Measurements from ENCODE around the gene C3orf22. TPM values are rescaled to one million over a fixed set of nuclear protein-coding genes. Genes with fewer than 3 reads are reported as not detected.
A peak's percentile ranks its signal among the peaks of the same experiment; 100 is the strongest.

Gene C3orf22
- total RNA-seq, 1 donor from 2014 or later = not detected

DNA sequence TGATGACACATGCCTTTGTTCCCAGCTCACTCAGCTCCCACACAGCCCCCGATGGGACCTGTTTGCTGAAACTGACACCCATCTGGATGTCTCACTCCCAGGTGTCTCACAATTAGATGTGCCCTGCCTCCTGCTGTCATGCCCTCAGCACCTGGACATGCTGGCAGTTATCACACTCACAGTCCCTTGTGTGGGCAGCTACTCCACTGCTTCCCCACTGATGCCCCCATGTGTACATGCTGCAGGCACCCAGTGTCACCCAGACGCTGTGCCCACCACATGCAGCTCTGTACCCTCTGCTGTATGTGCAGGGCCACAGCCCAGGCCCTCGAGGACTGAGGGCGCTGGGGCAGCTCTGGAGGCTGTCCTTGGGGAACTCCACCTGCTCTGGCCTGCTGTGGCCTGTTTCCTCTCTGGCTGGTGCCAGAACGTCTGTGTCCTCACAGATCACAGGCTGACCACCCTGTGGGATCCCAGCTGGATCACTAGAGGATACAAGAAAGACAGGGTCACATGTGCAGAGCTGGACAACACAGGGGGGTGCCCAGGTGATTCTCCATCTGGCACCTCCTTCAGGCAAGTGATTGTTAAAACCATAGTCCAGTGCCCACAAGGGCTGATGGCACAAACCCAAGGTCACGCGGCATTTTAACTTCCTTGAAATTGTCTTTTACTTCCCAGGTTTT lies 14.0 kb downstream of the C3orf22 start:
- Mint-ChIP-seq H3K4me1 (peaks cover 5% of the 10 kb centered on the region), H3K27me3 (ENCODE audit: low read depth) (no peaks in the 10 kb centered on the region), H3K9me3 (no peaks in the 10 kb centered on the region), H3K4me3 (no peak overlapping the region), H3K27ac (ENCODE audit: unreplicated experiment) (peak overlapping the region; percentile 75), H3K36me3 (ENCODE audit: low read depth) (no peaks in the 10 kb centered on the region)
- TF ChIP-seq CTCF (conservative IDR thresholded peaks at IDR 0.05) = no peak
- no peak for DNase-seq (ENCODE audit: low read depth, low spot score)

GRCh38 chr3:126543457-126544061 lies 15.2 kb downstream of the C3orf22 start:
- Mint-ChIP-seq H3K9me3 (no peaks in the 10 kb centered on the region), H3K27me3 (ENCODE audit: low read depth) (no peaks in the 10 kb centered on the region), H3K4me1 (no peaks in the 10 kb centered on the region), H3K4me3 (no peak overlapping the region), H3K36me3 (ENCODE audit: low read depth) (no peaks in the 10 kb centered on the region), H3K27ac (ENCODE audit: unreplicated experiment) (no peak overlapping the region)
- no peak for DNase-seq (ENCODE audit: low read depth, low spot score)
- no peak for TF ChIP-seq CTCF (conservative IDR thresholded peaks at IDR 0.05)

GRCh38 chr3:126542340-126543241 lies 16.1 kb downstream of the C3orf22 start:
- no peaks in the 10 kb centered on the region for H3K4me1 Mint-ChIP-seq
- no peaks in the 10 kb centered on the region for H3K36me3 Mint-ChIP-seq (ENCODE audit: low read depth)
- DNase-seq (ENCODE audit: low read depth, low spot score) = no peak
- H3K4me3 Mint-ChIP-seq = no peak overlapping the region
- no peak for TF ChIP-seq CTCF (conservative IDR thresholded peaks at IDR 0.05)
- no peak overlapping the region for H3K27ac Mint-ChIP-seq (ENCODE audit: unreplicated experiment)
- no peaks in the 10 kb centered on the region for H3K9me3 Mint-ChIP-seq
- no peaks in the 10 kb centered on the region for H3K27me3 Mint-ChIP-seq (ENCODE audit: low read depth)

- Mint-ChIP-seq H3K9me3 (no peaks in the 10 kb centered on the region), H3K27me3 (ENCODE audit: low read depth) (no peaks in the 10 kb centered on the region), H3K36me3 (ENCODE audit: low read depth) (no peaks in the 10 kb centered on the region), H3K4me3 (no peak overlapping the region), H3K4me1 (no peaks in the 10 kb centered on the region), H3K27ac (ENCODE audit: unreplicated experiment) (no peak overlapping the region)
- TF ChIP-seq CTCF (conservative IDR thresholded peaks at IDR 0.05) = no peak
- no peak for DNase-seq (ENCODE audit: low read depth, low spot score)
These were observed 16.9 kb downstream of the C3orf22 start for GRCh38 chr3:126541628-126542339.

DNA sequence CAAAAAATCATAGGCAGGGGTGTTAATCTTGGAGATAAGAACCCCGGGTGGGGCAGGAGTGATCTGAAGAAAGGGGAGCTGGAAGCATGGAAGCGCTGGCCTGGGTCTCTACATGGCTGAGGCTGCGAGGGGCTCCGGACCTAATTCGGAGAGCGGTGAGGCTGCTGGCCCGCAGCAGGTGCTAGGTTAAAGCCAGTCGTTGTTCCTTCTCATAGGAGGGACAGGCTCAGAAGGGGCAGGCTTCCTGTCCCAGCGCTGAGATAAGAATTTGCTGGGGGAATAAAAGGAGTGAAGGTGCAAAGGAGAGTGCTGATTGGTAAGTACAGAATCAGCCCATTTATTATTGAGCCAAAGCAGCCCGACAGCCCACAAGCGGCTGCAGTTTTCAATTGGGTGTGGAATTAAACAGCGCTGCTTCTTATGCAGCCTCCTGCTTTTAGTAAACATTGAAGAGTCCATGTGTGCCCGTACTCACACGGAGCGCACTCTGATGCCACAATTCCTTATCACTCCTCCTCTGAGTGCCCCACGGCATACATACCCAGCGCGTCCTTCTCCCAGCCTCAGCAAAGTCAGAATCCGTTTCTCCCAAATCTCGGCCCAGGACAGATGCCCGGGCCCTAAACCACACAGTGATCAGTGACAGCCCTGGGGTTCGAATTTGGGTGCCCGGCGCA lies 17.6 kb downstream of the C3orf22 start:
- H3K9me3 Mint-ChIP-seq = no peaks in the 10 kb centered on the region
- no peak for DNase-seq (ENCODE audit: low read depth, low spot score)
- H3K27ac Mint-ChIP-seq (ENCODE audit: unreplicated experiment) = peak overlapping the region; percentile 67

More for the DNA sequence above, 17.6 kb downstream of the C3orf22 start:
- H3K4me1 Mint-ChIP-seq = no peaks in the 10 kb centered on the region
- no peaks in the 10 kb centered on the region for H3K36me3 Mint-ChIP-seq (ENCODE audit: low read depth)
- no peak overlapping the region for H3K4me3 Mint-ChIP-seq
- no peak for TF ChIP-seq CTCF (conservative IDR thresholded peaks at IDR 0.05)
- H3K27me3 Mint-ChIP-seq (ENCODE audit: low read depth) = peaks cover 3% of the 10 kb centered on the region
